GM23338 (cell line): ENCODE measurements around the gene CNNM3. TPM values are rescaled to one million over a fixed set of nuclear protein-coding genes. Genes with fewer than 3 reads are reported as not detected.

ENCODE experiments used
- ATAC-seq: fragments of 200-7000 bp; cut with Tn5 transposase; 3 replicates; pipeline ENCODE4 v1.9.1; 2020
- DNase-seq: peaks from one replicate; pipeline ENCODE4 v3.0.0-alpha.2; 2015; ENCODE audit warnings: low spot score
- H2AFZ ChIP-seq: fragments of 200-600 bp; sonication (generic); 2 replicates; pipeline ENCODE4 v1.8.0; 2016; ENCODE audit warnings: antibody characterized with exemption, mild to moderate bottlenecking, moderate library complexity
- H3F3A ChIP-seq: fragments of 200-600 bp; sonication (generic); replicated peaks from 2 replicates; pipeline ENCODE4 v1.8.0; 2017; ENCODE audit warnings: antibody characterized with exemption, mixed run types, low read depth
- H3K27ac ChIP-seq: fragments of 200-600 bp; sonication (generic); 2 replicates; pipeline ENCODE4 v1.6.1; 2016; ENCODE audit warnings: low read depth
- H3K27me3 ChIP-seq: fragments of 200-600 bp; sonication (generic); 2 replicates; pipeline ENCODE4 v1.8.0; 2016; ENCODE audit warnings: mild to moderate bottlenecking, mixed run types, moderate library complexity; ENCODE audit not compliant: insufficient read depth
- H3K36me3 ChIP-seq: fragments of 200-600 bp; sonication (generic); 2 replicates; pipeline ENCODE4 v1.8.0; 2016; ENCODE audit warnings: mild to moderate bottlenecking; ENCODE audit not compliant: insufficient read depth
- H3K4me1 ChIP-seq: fragments of 200-600 bp; sonication (generic); 2 replicates; pipeline ENCODE4 v1.8.0; 2016; ENCODE audit warnings: mild to moderate bottlenecking, moderate library complexity; ENCODE audit not compliant: insufficient read depth
- H3K4me2 ChIP-seq: fragments of 200-600 bp; sonication (generic); 2 replicates; pipeline ENCODE4 v1.7.1; 2017; ENCODE audit warnings: mixed run types
- H3K4me3 ChIP-seq: fragments of 200-600 bp; sonication (generic); 2 replicates; pipeline ENCODE4 v1.6.1; 2016; ENCODE audit warnings: mixed run types
- H3K79me2 ChIP-seq: fragments of 200-600 bp; sonication (generic); replicated peaks from 2 replicates; pipeline ENCODE4 v1.8.0; 2017; ENCODE audit warnings: mild to moderate bottlenecking; ENCODE audit not compliant: insufficient read depth
- H3K9me2 ChIP-seq: fragments of 200-600 bp; sonication (generic); 2 replicates; pipeline ENCODE4 v1.8.0; 2017; ENCODE audit not compliant: insufficient read depth
- H4K20me1 ChIP-seq: fragments of 200-600 bp; sonication (generic); replicated peaks from 2 replicates; pipeline ENCODE4 v1.8.0; 2017; ENCODE audit warnings: mild to moderate bottlenecking; ENCODE audit not compliant: insufficient read depth
- H3K27ac Mint-ChIP-seq: 2 replicates; pipeline ENCODE4 v1.8.0; 2020; ENCODE audit warnings: inconsistent platforms, mild to moderate bottlenecking, moderate library complexity, mixed read lengths
- H3K27me3 Mint-ChIP-seq: 3 replicates; pipeline ENCODE4 v1.8.0; 2022; ENCODE audit warnings: low read depth, mild to moderate bottlenecking, moderate library complexity, mixed read lengths, inconsistent platforms; ENCODE audit not compliant: insufficient read depth, poor library complexity
- H3K36me3 Mint-ChIP-seq: 3 replicates; pipeline ENCODE4 v1.8.0; 2021; ENCODE audit warnings: low read depth, mild to moderate bottlenecking, inconsistent platforms, moderate library complexity, mixed read lengths
- H3K4me1 Mint-ChIP-seq: 3 replicates; pipeline ENCODE4 v1.8.0; 2020; ENCODE audit warnings: mild to moderate bottlenecking, inconsistent platforms, mixed read lengths
- H3K4me3 Mint-ChIP-seq: 3 replicates; pipeline ENCODE4 v1.8.0; 2021; ENCODE audit warnings: moderate library complexity, mild to moderate bottlenecking, inconsistent platforms, mixed read lengths
- H3K9me3 Mint-ChIP-seq: 3 replicates; pipeline ENCODE4 v1.8.0; 2020; ENCODE audit warnings: moderate library complexity, mild to moderate bottlenecking, inconsistent platforms, mixed read lengths
- CREB1 ChIP-seq: fragments of 250-450 bp; sonication (Bioruptor Pico); IDR thresholded peaks from 2 replicates; pipeline ENCODE4 v1.5.0; 2020; ENCODE audit warnings: low read depth, mild to moderate bottlenecking, moderate library complexity
- CTCF ChIP-seq, 2 experiments: fragments of 200-600 bp in 1 of 2; sonication (generic) in 1 of 2; conservative IDR thresholded peaks; 2 replicates each; pipeline versions ENCODE4 v1.5.1 to v1.6.1; 2016 to 2017; ENCODE audit warnings: antibody characterized with exemption in 2 of 2, low read depth in 2 of 2, mild to moderate bottlenecking in 2 of 2, moderate library complexity in 1 of 2
- ETS1 ChIP-seq: IDR thresholded peaks from 2 replicates; pipeline ENCODE4 v1.6.1; 2016; ENCODE audit warnings: antibody characterized with exemption
- EZH2 ChIP-seq: fragments of 200-600 bp; sonication (generic); IDR thresholded peaks from one replicate; pipeline ENCODE4 v1.8.0; 2017; ENCODE audit warnings: antibody characterized with exemption, mild to moderate bottlenecking, low read depth; ENCODE audit not compliant: unreplicated experiment
- EZH2phosphoT487 ChIP-seq: fragments of 200-600 bp; sonication (generic); IDR thresholded peaks from one replicate; pipeline ENCODE4 v1.8.1; 2018; ENCODE audit warnings: antibody characterized with exemption; ENCODE audit not compliant: unreplicated experiment
- JUNB ChIP-seq: IDR thresholded peaks from one replicate; pipeline ENCODE4 v1.6.1; 2016; ENCODE audit warnings: antibody characterized with exemption; ENCODE audit not compliant: unreplicated experiment
- NANOG ChIP-seq: IDR thresholded peaks from 2 replicates; pipeline ENCODE4 v1.6.1; 2016; ENCODE audit warnings: antibody characterized with exemption, borderline replicate concordance
- POLR2AphosphoS5 ChIP-seq: IDR thresholded peaks from 2 replicates; pipeline ENCODE4 v1.6.1; 2016; ENCODE audit warnings: antibody characterized with exemption, low read depth
- STAT1 ChIP-seq: IDR thresholded peaks from one replicate; pipeline ENCODE4 v1.6.1; 2016; ENCODE audit warnings: antibody characterized with exemption; ENCODE audit not compliant: unreplicated experiment
- ZNF114 ChIP-seq: fragments of 250-450 bp; sonication (Bioruptor Pico); IDR thresholded peaks from 2 replicates; pipeline ENCODE4 v1.5.0; 2020; ENCODE audit warnings: mild to moderate bottlenecking, moderate library complexity
- ZNF331 ChIP-seq: fragments of 250-450 bp; sonication (Bioruptor Pico); IDR thresholded peaks from 2 replicates; pipeline ENCODE4 v1.5.0; 2020; ENCODE audit warnings: low read depth, mild to moderate bottlenecking, moderate library complexity
- ZNF462 ChIP-seq: fragments of 250-450 bp; sonication (Bioruptor Pico); IDR thresholded peaks from 2 replicates; pipeline ENCODE4 v1.5.0; 2020; ENCODE audit warnings: mild to moderate bottlenecking, moderate library complexity
- polyA plus RNA-seq: library from polyadenylated mRNA; unstranded; fragments of >200 nt; fragmentation: Nextera tagmentation; extraction: Ambion mirVana; gene quantifications from 2 replicates; pipeline ENCODE4 v1.2.1, GENCODE V29; 2016
- total RNA-seq: library from RNA; depleted of rRNA; stranded (reverse); fragments of >200 nt; shearing (Covaris generic); gene quantifications from 2 replicates; pipeline ENCODE4 v1.2.3, GENCODE V29; 2014

The CNNM3 gene
- total and polyA plus RNA-seq, 2 experiments from 2014 or later = 5.3 to 25.7 TPM

GRCh38 chr2:96863575-96864342 lies 47.7 kb downstream of the CNNM3 start (continued):
- TF ChIP-seq ZNF462 (CRISPR knock-in tag) (no peak), EZH2 (no peak)

GRCh38 chr2:96864343-96865091 lies 48.4 kb downstream of the CNNM3 start:
- Histone ChIP-seq H4K20me1 (no peaks in the 10 kb centered on the region; the same call in none of the 2 replicates), H3K4me1 (peaks cover 10% of the 10 kb centered on the region), H3K36me3 (peaks cover 30% of the 10 kb centered on the region; the same call in 1 of the 2 replicates), H3K79me2 (peaks cover 36% of the 10 kb centered on the region), H3K4me2 (no peak overlapping the region), H3K4me3 (no peak overlapping the region), H3F3A (peaks cover 10% of the 10 kb centered on the region), H3K27ac (no peak overlapping the region), H3K27me3 (no peaks in the 10 kb centered on the region), H2AFZ (no peak overlapping the region), H3K9me2 (no peaks in the 10 kb centered on the region)
- ATAC-seq (no peak), DNase-seq (no peak)
- Mint-ChIP-seq H3K27me3 (peaks cover 11% of the 10 kb centered on the region), H3K4me1 (peaks cover 19% of the 10 kb centered on the region), H3K36me3 (peaks cover 71% of the 10 kb centered on the region), H3K4me3 (no peak overlapping the region), H3K9me3 (no peaks in the 10 kb centered on the region; the same call in 2 of the 3 replicates), H3K27ac (no peak overlapping the region)
- TF ChIP-seq ZNF114 (CRISPR knock-in tag) = no peak
- TF ChIP-seq NANOG = no peak
- no peak for TF ChIP-seq EZH2
- no peak for TF ChIP-seq CTCF (conservative IDR thresholded peaks at IDR 0.05; ENCODE audit: low read depth in 2 of 2)
- no peak for TF ChIP-seq ZNF331 (CRISPR knock-in tag)
- TF ChIP-seq JUNB = no peak
- TF ChIP-seq CREB1 (CRISPR knock-in tag) = no peak
- TF ChIP-seq EZH2phosphoT487 = no peak
- TF ChIP-seq ETS1 = no peak
- TF ChIP-seq STAT1 = no peak
- no peak for TF ChIP-seq POLR2AphosphoS5
